Immature natural killer cell (primary cell): ENCODE results near the gene EMID1. TPM values are rescaled to one million over a fixed set of nuclear protein-coding genes. Genes with fewer than 3 reads are reported as not detected.
"Not testable (repeated sequence)": the region's sequence is repeated elsewhere in the genome, so short reads cannot be mapped to it uniquely, and the experiment has no call there.

Experiments
- DNase-seq, 3 donors: peaks; one replicate each; pipeline ENCODE4 v3.0.0; 2022; ENCODE audit warnings: mixed read lengths in 1 of 3
- H3K27ac Mint-ChIP-seq, 6 donors: one replicate each; pipeline ENCODE4 v1.8.0; 2020; ENCODE audit warnings: mixed read lengths in 6 of 6, mild to moderate bottlenecking in 5 of 6, inconsistent platforms in 4 of 6, moderate library complexity in 3 of 6
- H3K27me3 Mint-ChIP-seq, 3 donors: one replicate each; pipeline ENCODE4 v1.8.0; 2020 to 2021; ENCODE audit warnings: low read depth in 3 of 3, mild to moderate bottlenecking in 3 of 3, mixed read lengths in 3 of 3, moderate library complexity in 3 of 3, inconsistent platforms in 1 of 3
- H3K36me3 Mint-ChIP-seq, 3 donors: one replicate each; pipeline ENCODE4 v1.8.0; 2020; ENCODE audit warnings: mixed read lengths in 3 of 3, inconsistent platforms in 2 of 3, mild to moderate bottlenecking in 2 of 3
- H3K4me1 Mint-ChIP-seq, 2 donors: one replicate each; pipeline ENCODE4 v1.8.0; 2020; ENCODE audit warnings: inconsistent platforms in 2 of 2, mild to moderate bottlenecking in 2 of 2, mixed read lengths in 2 of 2, moderate library complexity in 1 of 2
- H3K4me3 Mint-ChIP-seq, 5 donors: one replicate each; pipeline ENCODE4 v1.8.0; 2020; ENCODE audit warnings: mild to moderate bottlenecking in 5 of 5, mixed read lengths in 5 of 5, inconsistent platforms in 3 of 5, moderate library complexity in 3 of 5
- H3K9me3 Mint-ChIP-seq, 6 donors: one replicate each; pipeline ENCODE4 v1.8.0; 2020; ENCODE audit warnings: mild to moderate bottlenecking in 6 of 6, mixed read lengths in 6 of 6, inconsistent platforms in 4 of 6, moderate library complexity in 3 of 6
- polyA plus RNA-seq, 3 donors: library from polyadenylated mRNA; unstranded; fragments of 300-500 nt; fragmentation: Illumina TruSeq; gene quantifications; one replicate each; pipeline ENCODE4 v1.2.3, GENCODE V29; 2021

The EMID1 gene
- polyA plus RNA-seq, 3 donors from 2014 or later: 0.29 to 0.91 TPM; not detected in 1

DNA sequence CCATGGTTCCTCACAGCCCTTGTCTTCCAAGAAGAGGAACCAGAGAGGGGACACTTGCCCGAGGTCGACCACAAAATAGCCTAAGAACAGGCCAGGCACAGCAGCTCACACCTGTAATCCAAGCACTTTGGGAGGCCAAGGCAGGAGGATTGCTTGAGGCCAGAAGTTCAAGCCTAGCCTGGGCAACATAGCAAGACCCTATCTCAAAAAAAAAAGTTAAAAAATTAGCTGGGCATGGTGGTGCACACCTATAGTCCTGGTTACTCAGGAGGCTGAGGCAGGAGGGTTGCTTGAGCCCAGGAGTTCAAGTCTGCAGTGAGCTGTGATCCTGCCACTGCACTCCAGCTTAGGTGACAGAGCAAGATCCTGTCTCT is 13.7 kb downstream of the EMID1 start:
- H3K27me3 Mint-ChIP-seq, H3K27ac Mint-ChIP-seq, H3K36me3 Mint-ChIP-seq, DNase-seq, H3K4me1 Mint-ChIP-seq, H3K9me3 Mint-ChIP-seq, H3K4me3 Mint-ChIP-seq: not testable (repeated sequence)

DNA sequence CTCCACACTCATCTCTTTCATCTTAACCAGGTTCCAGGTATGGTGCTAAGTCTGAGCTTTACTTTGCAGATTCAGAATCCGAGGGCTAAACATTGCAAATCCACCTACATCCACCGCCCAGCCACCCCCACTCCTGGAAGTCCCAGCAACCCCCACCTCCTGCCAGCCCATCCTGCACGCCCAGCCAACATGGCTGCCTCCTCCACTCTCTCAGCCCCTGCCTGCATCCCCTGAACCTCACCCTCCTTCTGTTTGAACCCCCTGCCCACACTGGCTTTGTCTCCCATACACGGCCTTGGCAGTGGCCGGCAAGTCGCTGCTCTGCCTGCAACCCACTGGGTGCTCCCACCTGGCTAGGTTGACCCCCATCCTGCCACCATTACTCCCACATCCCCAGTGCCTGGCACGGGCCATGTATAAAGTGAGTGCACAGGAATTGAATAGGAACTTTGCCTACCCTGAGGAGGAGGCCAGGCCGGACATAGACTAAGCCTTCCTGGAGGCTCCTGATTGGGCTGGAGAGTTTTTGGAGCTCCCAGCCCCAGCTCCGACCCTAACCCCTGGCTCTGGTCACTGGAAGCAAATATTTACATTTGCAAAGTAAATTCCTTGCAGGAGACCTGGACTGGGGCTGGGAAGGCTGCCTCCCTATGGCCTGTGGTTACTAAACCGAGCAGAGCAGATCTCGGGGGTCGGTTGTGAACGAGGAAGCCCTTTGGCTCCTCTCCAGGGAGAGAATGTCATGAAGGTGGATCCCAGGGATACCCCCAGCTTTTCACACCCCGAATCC is 14.4 kb downstream of the EMID1 start:
- H3K4me3 Mint-ChIP-seq: no peak overlapping the region
- H3K27ac Mint-ChIP-seq: no peak overlapping the region
- H3K9me3 Mint-ChIP-seq: no peaks in the 10 kb centered on the region
- no peaks in the 10 kb centered on the region for H3K4me1 Mint-ChIP-seq
- H3K36me3 Mint-ChIP-seq: no peaks in the 10 kb centered on the region
- no peak for DNase-seq
- peaks cover 0 to 2% (median 0%) of the 10 kb centered on the region in 3 donors for H3K27me3 Mint-ChIP-seq

DNA sequence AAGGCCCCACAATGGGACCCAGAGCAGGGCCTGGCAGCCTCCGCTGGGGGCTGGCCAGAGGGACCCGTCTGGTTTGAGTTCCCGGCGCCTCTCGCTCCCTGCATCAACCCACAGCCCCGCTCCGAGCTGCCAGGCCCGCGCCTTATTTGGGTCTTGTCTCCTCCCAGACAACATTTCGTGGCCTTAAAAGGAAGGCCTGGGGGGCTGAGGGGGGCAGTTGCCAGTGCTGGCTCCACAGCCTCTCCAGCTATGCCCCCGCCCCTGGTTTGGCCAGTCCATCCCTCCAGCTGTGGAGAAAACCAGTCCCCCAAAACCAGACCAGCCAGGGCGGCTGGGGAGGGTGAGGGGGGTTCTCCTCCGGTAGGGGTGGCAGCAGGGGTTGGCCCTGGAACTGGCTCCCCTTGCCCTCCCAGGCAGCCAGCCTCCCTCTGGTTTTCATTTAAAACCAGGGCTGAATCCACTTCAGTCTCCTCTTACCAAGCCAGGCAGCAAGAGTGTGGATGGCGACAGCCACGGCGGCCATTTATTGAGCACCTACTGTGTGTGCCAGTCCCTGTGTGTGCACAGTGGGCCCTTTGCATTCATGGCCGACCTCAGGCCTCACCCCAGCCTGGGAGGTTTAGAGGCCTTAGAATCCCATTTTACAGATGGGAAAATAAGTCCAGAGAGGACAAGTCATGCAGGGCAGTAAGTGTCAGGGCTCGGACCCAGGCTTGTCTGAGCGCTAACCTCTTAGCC is 18.6 kb downstream of the EMID1 start:
- H3K36me3 Mint-ChIP-seq: no peaks in the 10 kb centered on the region
- no peak overlapping the region for H3K27ac Mint-ChIP-seq
- peaks cover 0 to 3% (median 0%) of the 10 kb centered on the region in 3 donors for H3K27me3 Mint-ChIP-seq
- no peaks in the 10 kb centered on the region for H3K9me3 Mint-ChIP-seq
- no peak overlapping the region for H3K4me3 Mint-ChIP-seq
- no peaks in the 10 kb centered on the region for H3K4me1 Mint-ChIP-seq
- no peak for DNase-seq

DNA sequence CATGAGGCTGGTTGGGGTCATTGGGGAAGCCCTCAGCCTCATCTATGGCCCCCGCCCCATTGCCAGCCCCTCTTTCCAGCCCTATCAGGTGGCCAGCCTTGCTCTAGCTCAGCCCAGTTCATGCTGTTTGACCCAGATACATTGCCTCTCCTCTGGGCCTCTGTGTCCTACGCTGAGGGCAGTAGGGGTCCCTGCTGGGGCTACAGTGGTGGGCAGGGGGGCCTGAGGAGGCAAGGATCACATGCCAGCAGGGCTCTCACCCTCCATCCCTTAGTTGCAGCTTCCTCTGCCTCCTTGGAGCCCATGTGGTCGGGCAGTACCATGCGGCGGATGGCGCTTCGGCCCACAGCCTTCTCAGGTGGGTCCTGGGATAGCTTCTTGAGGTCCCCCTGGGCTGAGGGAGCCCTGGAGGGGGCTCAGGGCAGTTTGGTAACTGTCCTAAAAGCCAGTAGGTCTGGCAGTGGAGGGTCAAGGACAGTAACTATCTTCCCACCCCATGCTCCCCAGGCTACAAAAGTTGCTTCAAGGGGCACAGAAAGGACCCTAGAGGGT is 19.2 kb downstream of the EMID1 start:
- Mint-ChIP-seq H3K27me3 (peaks cover 0 to 3% (median 0%) of the 10 kb centered on the region in 3 donors), H3K4me3 (no peak overlapping the region), H3K9me3 (no peaks in the 10 kb centered on the region), H3K27ac (no peak overlapping the region), H3K36me3 (no peaks in the 10 kb centered on the region), H3K4me1 (no peaks in the 10 kb centered on the region)
- no peak for DNase-seq

DNA sequence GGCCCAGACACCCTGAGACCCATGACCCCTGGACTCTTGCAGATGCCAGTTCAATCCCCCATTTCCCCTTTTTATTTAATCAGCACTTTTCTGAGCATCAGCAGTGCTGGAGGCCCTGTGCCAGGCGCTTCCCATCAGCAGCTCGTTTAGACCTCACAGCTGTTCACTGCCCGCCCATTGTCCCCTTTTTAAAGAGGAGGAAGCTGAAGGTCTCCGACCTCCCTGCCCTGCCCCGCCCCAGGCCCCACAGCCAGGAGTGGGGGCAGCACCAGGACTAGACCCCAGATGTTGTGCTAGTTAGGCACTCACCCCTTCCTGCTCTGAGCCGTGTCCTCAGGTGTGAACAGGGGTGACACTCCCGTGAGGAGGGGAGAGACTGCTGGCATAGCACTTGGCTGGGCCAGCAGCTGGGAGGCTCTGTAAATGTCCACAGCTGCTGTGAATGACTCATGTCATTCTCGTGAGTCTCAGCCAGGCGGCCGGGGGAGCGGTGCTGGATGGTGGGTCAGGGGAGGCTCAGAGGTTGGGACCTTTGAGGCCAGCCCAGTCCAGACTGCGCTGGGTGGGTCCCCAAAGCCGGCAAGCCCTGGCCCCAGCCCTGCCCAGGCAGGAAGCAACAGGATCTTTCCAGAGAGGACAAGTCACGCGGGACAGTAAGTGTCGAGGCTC is 19.9 kb downstream of the EMID1 start:
- Mint-ChIP-seq H3K27ac (no peak overlapping the region), H3K4me1 (no peaks in the 10 kb centered on the region), H3K36me3 (no peaks in the 10 kb centered on the region), H3K4me3 (no peak overlapping the region), H3K27me3 (peaks cover 0 to 3% (median 0%) of the 10 kb centered on the region in 3 donors), H3K9me3 (no peaks in the 10 kb centered on the region)
- DNase-seq: no peak

DNA sequence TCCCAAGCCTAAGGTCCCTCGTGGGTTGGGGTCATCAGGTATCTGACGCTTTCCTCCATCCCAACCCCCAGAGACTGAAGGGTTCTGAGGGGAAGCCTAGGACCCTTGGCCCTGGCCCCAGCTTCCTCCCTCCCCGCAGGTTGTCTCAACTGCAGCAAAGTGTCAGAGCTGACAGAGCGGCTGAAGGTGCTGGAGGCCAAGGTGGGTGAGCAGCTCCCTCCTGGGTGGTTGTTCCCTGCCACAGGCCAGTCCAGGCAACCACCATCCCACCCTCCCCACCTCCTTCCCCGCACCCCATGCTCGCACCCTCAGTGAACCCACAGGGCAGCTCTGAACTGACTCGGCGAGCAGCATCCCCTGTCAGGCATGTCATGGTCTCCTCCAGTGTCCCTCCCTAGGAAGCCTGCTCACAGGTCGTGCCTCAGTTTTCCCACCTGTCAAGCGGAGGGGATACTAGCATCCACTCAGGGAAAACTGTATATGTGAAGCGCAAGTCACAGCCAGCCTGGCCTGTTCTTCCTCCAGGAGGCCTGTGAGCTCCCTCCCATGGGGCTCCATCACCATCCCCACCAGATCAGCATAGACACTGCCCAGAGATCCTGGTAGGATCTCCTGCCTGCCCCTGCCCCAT is 20.8 kb downstream of the EMID1 start:
- no peaks in the 10 kb centered on the region for H3K4me1 Mint-ChIP-seq
- peaks cover 0 to 3% (median 0%) of the 10 kb centered on the region in 3 donors for H3K27me3 Mint-ChIP-seq
- no peak for DNase-seq

DNA sequence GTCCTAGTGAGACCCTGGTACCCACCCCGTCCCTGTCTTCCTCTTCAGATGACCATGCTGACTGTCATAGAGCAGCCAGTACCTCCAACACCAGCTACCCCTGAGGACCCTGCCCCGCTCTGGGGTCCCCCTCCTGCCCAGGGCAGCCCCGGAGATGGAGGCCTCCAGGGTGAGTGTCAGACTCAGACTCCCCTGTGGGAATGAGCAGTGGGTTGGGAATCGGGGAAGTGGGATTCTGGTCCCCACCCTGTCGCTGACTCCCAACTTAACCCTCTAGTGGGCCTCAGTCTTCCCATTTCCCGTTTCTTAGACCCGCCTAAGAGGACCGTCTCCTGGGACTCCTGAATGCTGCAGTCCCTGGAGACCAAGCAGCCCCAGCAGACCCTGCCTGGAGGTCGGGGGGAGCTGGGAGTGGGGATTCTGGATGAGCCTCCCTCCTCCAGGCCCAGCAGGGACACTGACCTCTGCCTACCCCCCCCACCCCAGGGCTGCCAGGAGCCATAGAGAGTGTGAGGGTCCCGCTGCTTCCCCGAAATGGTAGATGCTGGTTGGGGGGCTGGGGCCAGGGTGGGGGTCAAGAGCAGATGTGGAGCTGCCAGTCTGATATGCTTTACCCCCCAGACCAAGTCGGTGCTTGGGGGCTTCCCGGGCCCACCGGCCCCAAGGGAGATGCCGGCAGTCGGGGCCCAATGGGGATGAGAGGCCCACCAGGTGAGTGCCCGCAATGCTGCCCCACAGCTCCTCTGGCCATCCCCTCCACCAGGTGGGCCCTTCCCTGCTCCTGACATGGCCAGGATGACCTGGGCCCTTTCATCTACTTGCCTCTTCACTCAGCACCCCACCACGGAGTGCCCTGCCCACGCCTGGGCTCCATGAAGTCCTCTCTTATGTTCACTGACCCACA is 25.5 kb downstream of the EMID1 start:
- H3K36me3 Mint-ChIP-seq: peaks cover 0 to 5% (median 0%) of the 10 kb centered on the region in 3 donors
- H3K9me3 Mint-ChIP-seq: no peaks in the 10 kb centered on the region
- H3K27me3 Mint-ChIP-seq: peaks cover 0 to 1% (median 0%) of the 10 kb centered on the region in 3 donors
- H3K4me1 Mint-ChIP-seq: no peaks in the 10 kb centered on the region
- no peak for DNase-seq
- H3K27ac Mint-ChIP-seq: no peak overlapping the region
- H3K4me3 Mint-ChIP-seq: no peak overlapping the region

More for the DNA sequence above, 20.8 kb downstream of the EMID1 start:
- H3K4me3 Mint-ChIP-seq: no peak overlapping the region
- H3K9me3 Mint-ChIP-seq: no peaks in the 10 kb centered on the region
- no peak overlapping the region for H3K27ac Mint-ChIP-seq
- no peaks in the 10 kb centered on the region for H3K36me3 Mint-ChIP-seq

DNA sequence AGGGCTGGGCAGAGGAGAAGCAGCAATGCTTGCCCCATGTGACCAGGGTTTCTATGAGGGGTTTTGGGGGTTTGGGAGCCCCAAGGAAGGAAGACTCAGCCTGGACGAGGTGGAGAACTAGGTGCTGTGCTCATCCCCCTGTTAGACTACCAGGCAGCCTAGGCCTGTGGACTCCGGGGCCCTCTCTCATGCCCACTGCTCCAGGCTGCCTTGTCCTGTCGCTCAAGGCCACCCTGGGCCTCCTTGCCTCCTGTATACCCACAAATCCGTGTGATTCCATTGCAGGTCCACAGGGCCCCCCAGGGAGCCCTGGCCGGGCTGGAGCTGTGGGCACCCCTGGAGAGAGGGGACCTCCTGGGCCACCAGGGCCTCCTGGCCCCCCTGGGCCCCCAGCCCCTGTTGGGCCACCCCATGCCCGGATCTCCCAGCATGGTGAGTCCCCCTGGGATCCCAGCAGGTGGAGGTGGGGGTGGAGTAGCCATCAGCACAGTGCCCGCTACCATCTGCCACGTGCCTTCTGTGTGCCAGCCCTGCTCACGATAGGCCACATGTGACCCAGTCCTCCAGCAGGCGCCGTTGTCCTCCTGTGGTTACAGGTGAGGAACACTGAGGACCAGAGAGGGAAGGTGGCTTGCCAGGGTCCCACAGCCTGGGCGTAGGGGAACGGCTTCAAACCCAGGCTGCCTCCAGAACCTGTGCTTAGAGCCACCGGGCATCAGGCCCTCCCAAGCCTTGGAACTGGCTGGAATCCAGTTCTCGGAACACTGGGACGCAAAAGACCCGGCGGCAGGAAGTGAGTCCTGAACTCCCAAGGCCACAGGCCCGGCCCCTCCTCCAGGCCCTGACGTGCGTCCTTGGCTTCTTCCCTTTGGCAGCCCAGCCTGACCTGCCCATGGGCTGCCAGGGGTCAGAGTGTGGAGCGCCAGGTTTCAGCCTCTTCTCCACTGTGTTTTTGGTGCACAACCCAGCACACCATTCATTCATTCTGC is 26.6 kb downstream of the EMID1 start:
- Mint-ChIP-seq H3K4me3 (no peak overlapping the region), H3K9me3 (no peaks in the 10 kb centered on the region), H3K27ac (no peak overlapping the region), H3K36me3 (peaks cover 0 to 5% (median 0%) of the 10 kb centered on the region in 3 donors), H3K4me1 (no peaks in the 10 kb centered on the region), H3K27me3 (peaks cover 0 to 1% (median 0%) of the 10 kb centered on the region in 3 donors)
- no peak for DNase-seq

DNA sequence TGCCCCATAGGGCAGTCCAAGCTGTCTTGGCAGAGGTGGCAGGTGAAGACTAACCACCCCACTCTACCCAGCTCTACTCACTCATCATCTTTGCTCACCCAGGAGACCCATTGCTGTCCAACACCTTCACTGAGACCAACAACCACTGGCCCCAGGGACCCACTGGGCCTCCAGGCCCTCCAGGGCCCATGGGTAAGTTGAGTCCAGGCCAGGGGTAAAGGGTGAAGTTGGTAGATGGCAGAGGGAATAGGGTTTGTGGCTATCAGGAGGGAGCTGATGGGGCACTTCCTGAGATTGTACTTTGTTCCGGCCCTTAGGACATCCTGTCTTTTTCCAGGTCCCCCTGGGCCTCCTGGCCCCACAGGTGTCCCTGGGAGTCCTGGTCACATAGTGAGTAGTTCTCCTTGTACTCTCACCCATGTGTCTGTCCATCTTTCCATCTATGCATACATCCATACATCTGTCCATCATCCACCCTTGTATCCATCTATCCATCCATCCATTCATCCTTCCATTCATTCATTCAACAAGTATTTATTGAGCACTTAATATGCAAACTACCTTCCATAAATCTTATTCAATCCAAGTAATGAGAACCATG is 27.7 kb downstream of the EMID1 start:
- peaks cover 0 to 5% (median 0%) of the 10 kb centered on the region in 3 donors for H3K36me3 Mint-ChIP-seq
- H3K9me3 Mint-ChIP-seq: no peaks in the 10 kb centered on the region
- no peaks in the 10 kb centered on the region for H3K4me1 Mint-ChIP-seq
- DNase-seq: no peak
- no peaks in the 10 kb centered on the region for H3K27me3 Mint-ChIP-seq
- H3K4me3 Mint-ChIP-seq: no peak overlapping the region
- H3K27ac Mint-ChIP-seq: peak overlapping the region in 1 of 6 donors; percentile 17

DNA sequence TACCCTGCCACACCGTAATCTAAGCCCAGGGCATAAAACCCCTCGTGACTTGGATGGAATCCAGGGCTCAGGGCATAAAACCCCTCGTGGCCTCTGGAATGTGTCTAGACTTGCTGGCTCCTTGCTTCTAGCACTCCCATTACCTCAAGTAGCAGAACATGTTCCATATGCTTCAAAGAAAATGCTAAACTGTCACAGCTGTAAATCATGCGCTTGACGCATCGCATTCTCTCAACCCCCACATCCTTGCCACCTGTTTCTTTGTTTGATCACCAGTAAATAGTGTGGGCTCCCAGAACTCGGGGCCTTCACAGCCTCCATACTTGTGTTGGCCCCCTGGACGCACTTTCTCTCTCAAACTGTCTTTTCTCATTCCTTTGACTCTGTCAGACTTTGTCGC is 34.8 kb downstream of the EMID1 start:
- H3K27ac Mint-ChIP-seq, H3K4me1 Mint-ChIP-seq, H3K4me3 Mint-ChIP-seq, H3K27me3 Mint-ChIP-seq, H3K9me3 Mint-ChIP-seq, DNase-seq: not testable (repeated sequence)
- H3K36me3 Mint-ChIP-seq: peaks cover 3 to 14% (median 3%) of the 10 kb centered on the region in 3 donors

DNA sequence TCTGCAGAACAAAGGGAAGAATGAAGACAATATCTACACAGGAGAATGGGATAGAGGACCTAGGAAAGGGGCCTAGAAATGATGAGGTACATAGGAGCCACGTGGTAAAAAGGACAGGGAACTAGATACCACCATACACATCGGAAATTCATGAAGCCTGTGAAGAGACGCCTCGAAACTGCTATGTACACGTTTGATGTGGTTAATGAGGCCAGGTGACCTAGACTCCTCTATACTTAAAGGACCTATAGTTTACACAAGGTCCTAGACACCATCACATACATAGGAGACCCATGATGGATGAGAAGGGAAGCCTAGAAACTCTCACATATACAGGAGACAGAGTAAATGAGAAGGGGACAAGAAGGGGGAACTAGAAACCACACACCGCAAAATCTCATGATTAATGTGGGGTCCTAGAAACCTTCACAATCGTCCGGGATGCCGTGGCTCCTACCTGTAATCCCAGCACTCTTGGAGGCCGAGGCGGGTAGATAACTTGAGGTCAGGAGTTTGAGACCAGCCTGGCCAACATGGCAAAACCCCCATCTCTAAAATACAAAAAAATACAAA is 38.3 kb downstream of the EMID1 start:
- Mint-ChIP-seq H3K9me3 (peaks cover 0 to 4% (median under 1%) of the 10 kb centered on the region in 6 donors), H3K27ac (no peak overlapping the region), H3K4me1 (peaks cover 0 to 2% of the 10 kb centered on the region in 2 donors), H3K4me3 (no peak overlapping the region), H3K36me3 (peaks cover 3 to 14% (median 3%) of the 10 kb centered on the region in 3 donors), H3K27me3 (peaks cover 2 to 8% (median 4%) of the 10 kb centered on the region in 3 donors)
- DNase-seq: no peak
